HCT116 (cell line): Measurements from ENCODE around the gene PEX10. TPM values are rescaled to one million over a fixed set of nuclear protein-coding genes. Genes with fewer than 3 reads are reported as not detected.

Experiments used
- ATAC-seq: fragments of 200-7000 bp; cut with Tn5 transposase; 2 replicates; pipeline ENCODE4 v1.9.1; 2020; ENCODE audit warnings: mild to moderate bottlenecking, moderate library complexity
- BruUV-seq: library from RNA; stranded (reverse); fragments of 400-500 nt; replicated peaks from 2 replicates; lab custom pipeline; 2021; lab: Mats Ljungman, UMichigan
- CTCF ChIA-PET: fragments of 300-600 bp; sonication (Branson Sonifier 250); formaldehyde crosslinking; loops from one replicate; lab custom pipeline; 2021; ENCODE audit warnings: antibody characterized with exemption; lab: Charles Lee
- POLR2A ChIA-PET: fragments of 300-600, 350-600 bp; sonication (Branson Sonifier 250); formaldehyde crosslinking; loops from one replicate; lab custom pipeline; 2021; ENCODE audit warnings: antibody characterized with exemption; lab: Charles Lee
- RAD21 ChIA-PET, 2 experiments: fragments of 300-600 bp; sonication (Branson Sonifier 250); formaldehyde crosslinking; loops; one replicate each; lab custom pipeline; 2023; ENCODE audit warnings: low total read pairs in 2 of 2; ENCODE audit not compliant: uncharacterized antibody in 2 of 2, unreplicated experiment in 2 of 2, low non-redundant PET in 1 of 2; lab: Charles Lee
- DNase-seq: peaks from one replicate; pipeline ENCODE4 v3.0.0-alpha.2; 2010; ENCODE audit warnings: low read depth, low spot score
- H2AFZ ChIP-seq: fragments of 200-600 bp; shearing (Covaris generic), sonication (generic); 2 replicates; pipeline ENCODE4 v1.6.1; 2017; ENCODE audit warnings: low read depth, mixed run types, mixed read lengths, antibody characterized with exemption, low read length; ENCODE audit not compliant: poor library complexity, severe bottlenecking
- H3K27ac ChIP-seq: 2 replicates; pipeline ENCODE4 v1.5.1; 2012; ENCODE audit warnings: low read depth, low read length
- H3K27me3 ChIP-seq: fragments of 200-600 bp; sonication (generic); 2 replicates; pipeline ENCODE4 v1.6.1; 2016; ENCODE audit warnings: mixed run types, low read length, mixed read lengths; ENCODE audit not compliant: insufficient read depth
- H3K36me3 ChIP-seq, 2 experiments: fragments of 200-500 bp in 1 of 2; fragments of 200-600 bp in 1 of 2; sonication (Bioruptor generic) in 1 of 2; sonication (generic) in 1 of 2; 2 replicates each; pipeline versions ENCODE4 v1.5.1 to v1.6.1; 2014 to 2016; ENCODE audit warnings: low read length in 2 of 2, inconsistent platforms in 1 of 2, mixed read lengths in 1 of 2, mixed run types in 1 of 2; ENCODE audit not compliant: insufficient read depth in 2 of 2, control insufficient read depth in 1 of 2
- H3K4me1 ChIP-seq, 2 experiments: fragments of 200-600 bp in 1 of 2; sonication (generic) in 1 of 2; 2 replicates each; pipeline versions ENCODE4 v1.5.1 to v1.6.1; 2012 to 2017; ENCODE audit warnings: low read length in 2 of 2, inconsistent platforms in 1 of 2, mild to moderate bottlenecking in 1 of 2, mixed read lengths in 1 of 2, mixed run types in 1 of 2, moderate library complexity in 1 of 2; ENCODE audit not compliant: insufficient read depth in 2 of 2, control insufficient read depth in 1 of 2
- H3K4me2 ChIP-seq: fragments of 200-600 bp; sonication (generic); 2 replicates; pipeline ENCODE4 v1.6.1; 2017; ENCODE audit warnings: mixed run types, low read length, mixed read lengths
- H3K4me3 ChIP-seq, 2 experiments: fragments of 200-600 bp in 1 of 2; sonication (generic) in 1 of 2; replicated peaks in 1 of 2; 2 replicates each; pipeline ENCODE4 v1.5.1; 2011 to 2016; ENCODE audit warnings: low read length in 2 of 2, control low read depth in 1 of 2, low read depth in 1 of 2, mild to moderate bottlenecking in 1 of 2, mixed read lengths in 1 of 2, mixed run types in 1 of 2
- H3K79me2 ChIP-seq: fragments of 200-600 bp; sonication (generic); 2 replicates; pipeline ENCODE4 v1.6.1; 2017; ENCODE audit warnings: mild to moderate bottlenecking, mixed run types, low read length, moderate library complexity, mixed read lengths; ENCODE audit not compliant: insufficient read depth
- H3K9ac ChIP-seq: fragments of 200-600 bp; sonication (generic); 2 replicates; pipeline ENCODE4 v1.6.1; 2016; ENCODE audit warnings: low read length, mixed read lengths
- H3K9me2 ChIP-seq: fragments of 200-600 bp; sonication (generic), shearing (Covaris generic); 2 replicates; pipeline ENCODE4 v1.6.1; 2017; ENCODE audit warnings: mixed run types, mild to moderate bottlenecking, moderate library complexity; ENCODE audit not compliant: insufficient read depth
- H3K9me3 ChIP-seq, 2 experiments: fragments of 200-500 bp in 1 of 2; fragments of 200-600 bp in 1 of 2; sonication (Bioruptor generic) in 1 of 2; sonication (generic) in 1 of 2; 2 replicates each; pipeline ENCODE4 v1.6.1; 2014 to 2017; ENCODE audit warnings: low read length in 2 of 2, mixed read lengths in 2 of 2, inconsistent platforms in 1 of 2, low read depth in 1 of 2, mild to moderate bottlenecking in 1 of 2, mixed run types in 1 of 2, moderate library complexity in 1 of 2; ENCODE audit not compliant: control insufficient read depth in 1 of 2, insufficient read depth in 1 of 2
- H4K20me1 ChIP-seq: fragments of 200-600 bp; sonication (generic), shearing (Covaris generic); 2 replicates; pipeline ENCODE4 v1.6.1; 2017; ENCODE audit warnings: mixed run types, mild to moderate bottlenecking, moderate library complexity; ENCODE audit not compliant: insufficient read depth
- CEBPB ChIP-seq: IDR thresholded peaks from 2 replicates; pipeline ENCODE4 v1.6.1; 2012; ENCODE audit warnings: low read depth
- EGR1 ChIP-seq: IDR thresholded peaks from 2 replicates; pipeline ENCODE4 v1.6.1; 2012; ENCODE audit warnings: low read depth
- ELF1 ChIP-seq: IDR thresholded peaks from 2 replicates; pipeline ENCODE4 v1.6.1; 2012; ENCODE audit warnings: low read depth, borderline replicate concordance
- FOSL1 ChIP-seq: IDR thresholded peaks from 2 replicates; pipeline ENCODE4 v1.6.1; 2012; ENCODE audit warnings: low read depth
- JUND ChIP-seq: IDR thresholded peaks from 2 replicates; pipeline ENCODE4 v1.6.1; 2012
- POLR2A ChIP-seq: IDR thresholded peaks from 2 replicates; pipeline ENCODE4 v1.7.0; 2011; ENCODE audit warnings: borderline replicate concordance; ENCODE audit not compliant: insufficient read depth, insufficient read length; ENCODE audit errors: extremely low read depth
- REST ChIP-seq: IDR thresholded peaks from 2 replicates; pipeline ENCODE4 v1.6.1; 2012; ENCODE audit warnings: low read depth
- SIN3A ChIP-seq: IDR thresholded peaks from 2 replicates; pipeline ENCODE4 v1.6.1; 2012; ENCODE audit warnings: low read depth
- SP1 ChIP-seq: IDR thresholded peaks from 2 replicates; pipeline ENCODE4 v1.6.1; 2012; ENCODE audit warnings: low read depth
- SRF ChIP-seq: IDR thresholded peaks from 2 replicates; pipeline ENCODE4 v1.6.1; 2012; ENCODE audit warnings: low read depth
- TCF7L2 ChIP-seq: IDR thresholded peaks from 2 replicates; pipeline ENCODE4 v1.7.0; 2011; ENCODE audit warnings: borderline replicate concordance, inconsistent platforms; ENCODE audit not compliant: insufficient read depth, insufficient read length; ENCODE audit errors: extremely low read depth
- ZFX ChIP-seq: fragments of 450-650 bp; IDR thresholded peaks from 2 replicates; pipeline ENCODE4 v1.6.1; 2017
- intact Hi-C: fragments of 100-400 bp; cut with micrococcal nuclease; formaldehyde crosslinking; loops from 2 replicates; pipeline ENCODE4 v1.10.0; 2022
- total RNA-seq: library from RNA; stranded (reverse); gene quantifications from one replicate; pipeline ENCODE4 v1.2.1, GENCODE V29; 2021; ENCODE audit not compliant: unreplicated experiment
- TF ChIP-seq, protein P1 (sequence below), 3 experiments: fragments of 200-600 bp in 1 of 3; sonication (generic) in 1 of 3; IDR thresholded peaks in 2 of 3; conservative IDR thresholded peaks in 1 of 3; 2 replicates each; pipeline ENCODE4 v1.5.1; 2012 to 2017; ENCODE audit warnings: low read depth in 2 of 3, low read length in 2 of 3, antibody characterized with exemption in 1 of 3, borderline replicate concordance in 1 of 3, control low read depth in 1 of 3, mild to moderate bottlenecking in 1 of 3, mixed read lengths in 1 of 3, mixed run types in 1 of 3, moderate library complexity in 1 of 3; ENCODE audit not compliant: insufficient read depth in 1 of 3
- TF ChIP-seq, protein P2 (sequence below): IDR thresholded peaks from 2 replicates; pipeline ENCODE4 v1.6.1; 2012

Gene PEX10
- total RNA-seq, 1 experiment from 2014 or later: 27.9 TPM

DNA sequence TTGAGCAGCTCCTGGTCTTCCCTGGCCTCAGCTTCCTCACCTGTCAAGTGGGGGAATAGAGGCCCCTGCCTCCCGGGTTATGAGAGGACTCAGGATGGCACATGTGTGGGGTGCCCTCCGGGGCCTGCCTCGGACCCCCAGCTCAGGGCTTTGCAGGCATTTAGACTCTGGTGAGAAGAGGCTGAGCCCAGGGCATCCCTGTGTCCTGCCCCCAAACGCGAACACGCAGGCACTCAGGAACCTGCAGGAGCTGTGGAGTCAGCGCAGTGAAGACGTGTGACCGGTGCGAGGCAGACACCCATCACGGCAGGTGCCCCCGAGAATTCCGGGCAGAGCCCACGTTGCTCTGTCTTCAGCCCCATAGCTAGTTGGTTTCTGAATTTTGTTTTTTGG, 5.5 kb upstream of the PEX10 start:
- ChIA-PET CTCF (interaction anchor here (0.6 kb wide), 1 partner anchor 130 kb away, joined by 3 read pairs; no protein-coding TSS in a partner anchor), POLR2A (no interaction called here)
- no peak for TF ChIP-seq ZFX
- no peak for TF ChIP-seq TCF7L2
- no peak for TF ChIP-seq SP1
- TF ChIP-seq SIN3A: no peak
- TF ChIP-seq REST: no peak
- no peak for TF ChIP-seq POLR2A
- TF ChIP-seq, protein P1, sequence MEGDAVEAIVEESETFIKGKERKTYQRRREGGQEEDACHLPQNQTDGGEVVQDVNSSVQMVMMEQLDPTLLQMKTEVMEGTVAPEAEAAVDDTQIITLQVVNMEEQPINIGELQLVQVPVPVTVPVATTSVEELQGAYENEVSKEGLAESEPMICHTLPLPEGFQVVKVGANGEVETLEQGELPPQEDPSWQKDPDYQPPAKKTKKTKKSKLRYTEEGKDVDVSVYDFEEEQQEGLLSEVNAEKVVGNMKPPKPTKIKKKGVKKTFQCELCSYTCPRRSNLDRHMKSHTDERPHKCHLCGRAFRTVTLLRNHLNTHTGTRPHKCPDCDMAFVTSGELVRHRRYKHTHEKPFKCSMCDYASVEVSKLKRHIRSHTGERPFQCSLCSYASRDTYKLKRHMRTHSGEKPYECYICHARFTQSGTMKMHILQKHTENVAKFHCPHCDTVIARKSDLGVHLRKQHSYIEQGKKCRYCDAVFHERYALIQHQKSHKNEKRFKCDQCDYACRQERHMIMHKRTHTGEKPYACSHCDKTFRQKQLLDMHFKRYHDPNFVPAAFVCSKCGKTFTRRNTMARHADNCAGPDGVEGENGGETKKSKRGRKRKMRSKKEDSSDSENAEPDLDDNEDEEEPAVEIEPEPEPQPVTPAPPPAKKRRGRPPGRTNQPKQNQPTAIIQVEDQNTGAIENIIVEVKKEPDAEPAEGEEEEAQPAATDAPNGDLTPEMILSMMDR (IDR thresholded peaks at IDR 0.05 in 2 of 3, conservative IDR thresholded peaks at IDR 0.05 in 1 of 3; ENCODE audit: borderline replicate concordance in 1 of 3, insufficient read depth in 1 of 3, low read depth in 2 of 3, low read length in 2 of 3): no peak
- TF ChIP-seq EGR1: no peak
- TF ChIP-seq ELF1: no peak
- TF ChIP-seq FOSL1: no peak
- TF ChIP-seq, protein P2, sequence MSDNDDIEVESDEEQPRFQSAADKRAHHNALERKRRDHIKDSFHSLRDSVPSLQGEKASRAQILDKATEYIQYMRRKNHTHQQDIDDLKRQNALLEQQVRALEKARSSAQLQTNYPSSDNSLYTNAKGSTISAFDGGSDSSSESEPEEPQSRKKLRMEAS: no peak
- no peak for TF ChIP-seq CEBPB
- TF ChIP-seq SRF: no peak
- no peak for TF ChIP-seq JUND

More for the DNA sequence above, 5.5 kb upstream of the PEX10 start:
- Histone ChIP-seq H4K20me1 (no peaks in the 10 kb centered on the region), H3K4me3 (no peak overlapping the region), H2AFZ (no peak overlapping the region), H3K79me2 (peaks cover 6% of the 10 kb centered on the region; the same call in 1 of the 2 replicates), H3K4me2 (no peak overlapping the region), H3K9me2 (no peaks in the 10 kb centered on the region), H3K9ac (no peak overlapping the region), H3K9me3 (no peaks in the 10 kb centered on the region), H3K27me3 (no peaks in the 10 kb centered on the region), H3K27ac (no peak overlapping the region), H3K4me1 (peaks cover 10 to 28% of the 10 kb centered on the region in 2 experiments; a peak in 3 of 4 replicates), H3K36me3 (no peaks in the 10 kb centered on the region)
- ATAC-seq (no peak), DNase-seq (no peak)
- BruUV-seq: no TSS peak
- RAD21 ChIA-PET: no interaction called here
- intact Hi-C loops: no loop called here
